ENCODE results near the gene FRMD5. TPM values are rescaled to one million over a fixed set of nuclear protein-coding genes. Genes with fewer than 3 reads are reported as not detected.

The FRMD5 gene
- total and polyA plus RNA-seq, 2 experiments from 2014 or later, result 5.9 to 10.1 TPM

GRCh38 chr15:43881944-43882343 is 313.1 kb downstream of the FRMD5 start:
- H3K36me3 ChIP-seq (ENCODE audit: insufficient read depth), result no peaks in the 10 kb centered on the region
- H3K4me1 Mint-ChIP-seq, result peaks cover 17% of the 10 kb centered on the region
- H3K27me3 ChIP-seq (ENCODE audit: insufficient read depth), result no peaks in the 10 kb centered on the region
- peak overlapping the region; percentile 39; the same call in 1 of the 2 replicates for H3K27ac Mint-ChIP-seq
- H3F3A ChIP-seq (replicated peaks; ENCODE audit: low read depth), result 0 out of 2 replicates have a peak, but pooled peaks cover 3% of the 10 kb centered on the region
- no peak overlapping the region for H3K4me2 ChIP-seq
- TF ChIP-seq ZNF114 (CRISPR knock-in tag; IDR thresholded peaks at IDR 0.05) (no peak), ZNF331 (CRISPR knock-in tag; IDR thresholded peaks at IDR 0.05; ENCODE audit: low read depth) (no peak)
- TF ChIP-seq, protein P1, sequence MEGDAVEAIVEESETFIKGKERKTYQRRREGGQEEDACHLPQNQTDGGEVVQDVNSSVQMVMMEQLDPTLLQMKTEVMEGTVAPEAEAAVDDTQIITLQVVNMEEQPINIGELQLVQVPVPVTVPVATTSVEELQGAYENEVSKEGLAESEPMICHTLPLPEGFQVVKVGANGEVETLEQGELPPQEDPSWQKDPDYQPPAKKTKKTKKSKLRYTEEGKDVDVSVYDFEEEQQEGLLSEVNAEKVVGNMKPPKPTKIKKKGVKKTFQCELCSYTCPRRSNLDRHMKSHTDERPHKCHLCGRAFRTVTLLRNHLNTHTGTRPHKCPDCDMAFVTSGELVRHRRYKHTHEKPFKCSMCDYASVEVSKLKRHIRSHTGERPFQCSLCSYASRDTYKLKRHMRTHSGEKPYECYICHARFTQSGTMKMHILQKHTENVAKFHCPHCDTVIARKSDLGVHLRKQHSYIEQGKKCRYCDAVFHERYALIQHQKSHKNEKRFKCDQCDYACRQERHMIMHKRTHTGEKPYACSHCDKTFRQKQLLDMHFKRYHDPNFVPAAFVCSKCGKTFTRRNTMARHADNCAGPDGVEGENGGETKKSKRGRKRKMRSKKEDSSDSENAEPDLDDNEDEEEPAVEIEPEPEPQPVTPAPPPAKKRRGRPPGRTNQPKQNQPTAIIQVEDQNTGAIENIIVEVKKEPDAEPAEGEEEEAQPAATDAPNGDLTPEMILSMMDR (conservative IDR thresholded peaks at IDR 0.05; ENCODE audit: low read depth in 2 of 2), result peak; percentile 85 to 96
- H3K79me2 ChIP-seq (replicated peaks; ENCODE audit: insufficient read depth), result no peaks in the 10 kb centered on the region
- H3K4me3 Mint-ChIP-seq, result no peak overlapping the region
- no peak overlapping the region for H3K4me3 ChIP-seq
- H3K27ac ChIP-seq (ENCODE audit: low read depth), result no peak overlapping the region
- no peaks in the 10 kb centered on the region for H3K9me2 ChIP-seq (ENCODE audit: insufficient read depth)
- no peaks in the 10 kb centered on the region for H3K9me3 Mint-ChIP-seq
- peak; percentile 82 for DNase-seq (ENCODE audit: low spot score)
- peaks cover 4% of the 10 kb centered on the region for H3K27me3 Mint-ChIP-seq (ENCODE audit: insufficient read depth, low read depth, poor library complexity)
- peaks cover 22% of the 10 kb centered on the region for H3K36me3 Mint-ChIP-seq (ENCODE audit: low read depth)
- H2AFZ ChIP-seq, result no peak overlapping the region
- H3K4me1 ChIP-seq (ENCODE audit: insufficient read depth), result peaks cover 11% of the 10 kb centered on the region
- peak; percentile 89 for ATAC-seq
- H4K20me1 ChIP-seq (replicated peaks; ENCODE audit: insufficient read depth), result no peaks in the 10 kb centered on the region

DNA sequence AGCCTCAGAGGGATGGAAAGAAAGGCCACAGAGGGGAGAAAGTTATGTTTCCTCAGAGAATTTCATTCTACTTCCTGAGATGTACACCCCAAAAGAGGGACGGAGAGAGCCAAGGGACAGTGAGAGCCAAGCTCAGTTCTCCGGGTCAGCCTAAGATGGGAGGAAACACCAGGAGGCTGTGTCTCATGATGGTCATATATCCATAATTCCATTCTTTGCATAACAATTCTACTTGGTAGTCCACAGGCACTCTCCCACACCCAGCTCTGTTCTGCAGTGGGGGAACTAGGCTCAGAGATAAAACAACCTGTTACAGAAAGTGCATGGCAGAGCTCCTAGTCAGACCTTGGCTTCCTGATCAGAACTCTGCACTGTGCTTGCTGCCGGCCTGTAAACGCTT is 313.8 kb downstream of the FRMD5 start:
- Histone ChIP-seq H3F3A (replicated peaks; ENCODE audit: low read depth) (0 out of 2 replicates have a peak, but pooled peaks cover 3% of the 10 kb centered on the region), H2AFZ (no peak overlapping the region), H3K9me2 (ENCODE audit: insufficient read depth) (no peaks in the 10 kb centered on the region), H3K79me2 (replicated peaks; ENCODE audit: insufficient read depth) (no peaks in the 10 kb centered on the region), H3K4me1 (ENCODE audit: insufficient read depth) (peaks cover 11% of the 10 kb centered on the region), H3K27ac (ENCODE audit: low read depth) (0 out of 2 replicates have a peak overlapping the region, but pooled peaks have one; percentile 42), H3K4me2 (no peak overlapping the region), H3K4me3 (no peak overlapping the region), H4K20me1 (replicated peaks; ENCODE audit: insufficient read depth) (no peaks in the 10 kb centered on the region), H3K27me3 (ENCODE audit: insufficient read depth) (no peaks in the 10 kb centered on the region), H3K36me3 (ENCODE audit: insufficient read depth) (no peaks in the 10 kb centered on the region; the same call in 1 of the 2 replicates)
- H3K4me1 Mint-ChIP-seq, result peaks cover 17% of the 10 kb centered on the region
- peak overlapping the region; percentile 39 for H3K27ac Mint-ChIP-seq
- H3K9me3 Mint-ChIP-seq, result no peaks in the 10 kb centered on the region
- peaks cover 4% of the 10 kb centered on the region for H3K27me3 Mint-ChIP-seq (ENCODE audit: insufficient read depth, low read depth, poor library complexity)
- ATAC-seq, result no peak; the same call in 2 of the 3 replicates
- DNase-seq (ENCODE audit: low spot score), result no peak
- H3K36me3 Mint-ChIP-seq (ENCODE audit: low read depth), result peaks cover 22% of the 10 kb centered on the region
- no peak overlapping the region for H3K4me3 Mint-ChIP-seq
- TF ChIP-seq NANOG (IDR thresholded peaks at IDR 0.05; ENCODE audit: borderline replicate concordance) (no peak), EZH2 (IDR thresholded peaks at IDR 0.05; ENCODE audit: low read depth, unreplicated experiment) (no peak), EZH2phosphoT487 (IDR thresholded peaks at IDR 0.05; ENCODE audit: unreplicated experiment) (no peak), POLR2AphosphoS5 (IDR thresholded peaks at IDR 0.05; ENCODE audit: low read depth) (no peak)
- TF ChIP-seq, protein P2, sequence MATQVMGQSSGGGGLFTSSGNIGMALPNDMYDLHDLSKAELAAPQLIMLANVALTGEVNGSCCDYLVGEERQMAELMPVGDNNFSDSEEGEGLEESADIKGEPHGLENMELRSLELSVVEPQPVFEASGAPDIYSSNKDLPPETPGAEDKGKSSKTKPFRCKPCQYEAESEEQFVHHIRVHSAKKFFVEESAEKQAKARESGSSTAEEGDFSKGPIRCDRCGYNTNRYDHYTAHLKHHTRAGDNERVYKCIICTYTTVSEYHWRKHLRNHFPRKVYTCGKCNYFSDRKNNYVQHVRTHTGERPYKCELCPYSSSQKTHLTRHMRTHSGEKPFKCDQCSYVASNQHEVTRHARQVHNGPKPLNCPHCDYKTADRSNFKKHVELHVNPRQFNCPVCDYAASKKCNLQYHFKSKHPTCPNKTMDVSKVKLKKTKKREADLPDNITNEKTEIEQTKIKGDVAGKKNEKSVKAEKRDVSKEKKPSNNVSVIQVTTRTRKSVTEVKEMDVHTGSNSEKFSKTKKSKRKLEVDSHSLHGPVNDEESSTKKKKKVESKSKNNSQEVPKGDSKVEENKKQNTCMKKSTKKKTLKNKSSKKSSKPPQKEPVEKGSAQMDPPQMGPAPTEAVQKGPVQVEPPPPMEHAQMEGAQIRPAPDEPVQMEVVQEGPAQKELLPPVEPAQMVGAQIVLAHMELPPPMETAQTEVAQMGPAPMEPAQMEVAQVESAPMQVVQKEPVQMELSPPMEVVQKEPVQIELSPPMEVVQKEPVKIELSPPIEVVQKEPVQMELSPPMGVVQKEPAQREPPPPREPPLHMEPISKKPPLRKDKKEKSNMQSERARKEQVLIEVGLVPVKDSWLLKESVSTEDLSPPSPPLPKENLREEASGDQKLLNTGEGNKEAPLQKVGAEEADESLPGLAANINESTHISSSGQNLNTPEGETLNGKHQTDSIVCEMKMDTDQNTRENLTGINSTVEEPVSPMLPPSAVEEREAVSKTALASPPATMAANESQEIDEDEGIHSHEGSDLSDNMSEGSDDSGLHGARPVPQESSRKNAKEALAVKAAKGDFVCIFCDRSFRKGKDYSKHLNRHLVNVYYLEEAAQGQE (IDR thresholded peaks at IDR 0.05; ENCODE audit: unreplicated experiment), result no peak
- TF ChIP-seq, protein P3, sequence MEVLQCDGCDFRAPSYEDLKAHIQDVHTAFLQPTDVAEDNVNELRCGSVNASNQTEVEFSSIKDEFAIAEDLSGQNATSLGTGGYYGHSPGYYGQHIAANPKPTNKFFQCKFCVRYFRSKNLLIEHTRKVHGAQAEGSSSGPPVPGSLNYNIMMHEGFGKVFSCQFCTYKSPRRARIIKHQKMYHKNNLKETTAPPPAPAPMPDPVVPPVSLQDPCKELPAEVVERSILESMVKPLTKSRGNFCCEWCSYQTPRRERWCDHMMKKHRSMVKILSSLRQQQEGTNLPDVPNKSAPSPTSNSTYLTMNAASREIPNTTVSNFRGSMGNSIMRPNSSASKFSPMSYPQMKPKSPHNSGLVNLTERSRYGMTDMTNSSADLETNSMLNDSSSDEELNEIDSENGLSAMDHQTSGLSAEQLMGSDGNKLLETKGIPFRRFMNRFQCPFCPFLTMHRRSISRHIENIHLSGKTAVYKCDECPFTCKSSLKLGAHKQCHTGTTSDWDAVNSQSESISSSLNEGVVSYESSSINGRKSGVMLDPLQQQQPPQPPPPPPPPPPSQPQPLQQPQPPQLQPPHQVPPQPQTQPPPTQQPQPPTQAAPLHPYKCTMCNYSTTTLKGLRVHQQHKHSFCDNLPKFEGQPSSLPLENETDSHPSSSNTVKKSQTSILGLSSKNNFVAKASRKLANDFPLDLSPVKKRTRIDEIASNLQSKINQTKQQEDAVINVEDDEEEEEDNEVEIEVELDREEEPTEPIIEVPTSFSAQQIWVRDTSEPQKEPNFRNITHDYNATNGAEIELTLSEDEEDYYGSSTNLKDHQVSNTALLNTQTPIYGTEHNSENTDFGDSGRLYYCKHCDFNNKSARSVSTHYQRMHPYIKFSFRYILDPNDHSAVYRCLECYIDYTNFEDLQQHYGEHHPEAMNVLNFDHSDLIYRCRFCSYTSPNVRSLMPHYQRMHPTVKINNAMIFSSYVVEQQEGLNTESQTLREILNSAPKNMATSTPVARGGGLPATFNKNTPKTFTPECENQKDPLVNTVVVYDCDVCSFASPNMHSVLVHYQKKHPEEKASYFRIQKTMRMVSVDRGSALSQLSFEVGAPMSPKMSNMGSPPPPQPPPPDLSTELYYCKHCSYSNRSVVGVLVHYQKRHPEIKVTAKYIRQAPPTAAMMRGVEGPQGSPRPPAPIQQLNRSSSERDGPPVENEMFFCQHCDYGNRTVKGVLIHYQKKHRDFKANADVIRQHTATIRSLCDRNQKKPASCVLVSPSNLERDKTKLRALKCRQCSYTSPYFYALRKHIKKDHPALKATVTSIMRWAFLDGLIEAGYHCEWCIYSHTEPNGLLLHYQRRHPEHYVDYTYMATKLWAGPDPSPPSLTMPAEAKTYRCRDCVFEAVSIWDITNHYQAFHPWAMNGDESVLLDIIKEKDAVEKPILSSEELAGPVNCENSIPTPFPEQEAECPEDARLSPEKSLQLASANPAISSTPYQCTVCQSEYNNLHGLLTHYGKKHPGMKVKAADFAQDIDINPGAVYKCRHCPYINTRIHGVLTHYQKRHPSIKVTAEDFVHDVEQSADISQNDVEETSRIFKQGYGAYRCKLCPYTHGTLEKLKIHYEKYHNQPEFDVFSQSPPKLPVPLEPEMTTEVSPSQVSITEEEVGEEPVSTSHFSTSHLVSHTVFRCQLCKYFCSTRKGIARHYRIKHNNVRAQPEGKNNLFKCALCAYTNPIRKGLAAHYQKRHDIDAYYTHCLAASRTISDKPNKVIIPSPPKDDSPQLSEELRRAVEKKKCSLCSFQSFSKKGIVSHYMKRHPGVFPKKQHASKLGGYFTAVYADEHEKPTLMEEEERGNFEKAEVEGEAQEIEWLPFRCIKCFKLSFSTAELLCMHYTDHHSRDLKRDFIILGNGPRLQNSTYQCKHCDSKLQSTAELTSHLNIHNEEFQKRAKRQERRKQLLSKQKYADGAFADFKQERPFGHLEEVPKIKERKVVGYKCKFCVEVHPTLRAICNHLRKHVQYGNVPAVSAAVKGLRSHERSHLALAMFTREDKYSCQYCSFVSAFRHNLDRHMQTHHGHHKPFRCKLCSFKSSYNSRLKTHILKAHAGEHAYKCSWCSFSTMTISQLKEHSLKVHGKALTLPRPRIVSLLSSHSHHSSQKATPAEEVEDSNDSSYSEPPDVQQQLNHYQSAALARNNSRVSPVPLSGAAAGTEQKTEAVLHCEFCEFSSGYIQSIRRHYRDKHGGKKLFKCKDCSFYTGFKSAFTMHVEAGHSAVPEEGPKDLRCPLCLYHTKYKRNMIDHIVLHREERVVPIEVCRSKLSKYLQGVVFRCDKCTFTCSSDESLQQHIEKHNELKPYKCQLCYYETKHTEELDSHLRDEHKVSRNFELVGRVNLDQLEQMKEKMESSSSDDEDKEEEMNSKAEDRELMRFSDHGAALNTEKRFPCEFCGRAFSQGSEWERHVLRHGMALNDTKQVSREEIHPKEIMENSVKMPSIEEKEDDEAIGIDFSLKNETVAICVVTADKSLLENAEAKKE (CRISPR knock-in tag; IDR thresholded peaks at IDR 0.05), result no peak

All from GM23338 (cell line).